ENCODE results near the gene DLEU7.

DLEU7 gene

GRCh38 chr13:50843257-50844083 is at the start of gene DLEU7:
DLEU7 (minus strand) TSS chr13:50843692; CDS start chr13:50843646, 46 bp downstream.
- FAIRE-seq, result no peak

- FAIRE-seq, result no peak
These were observed 48.9 kb upstream of the DLEU7 start for GRCh38 chr13:50892210-50892944.

- no peak for FAIRE-seq
These were observed 47.7 kb upstream of the DLEU7 start for GRCh38 chr13:50891206-50891605.

DNA sequence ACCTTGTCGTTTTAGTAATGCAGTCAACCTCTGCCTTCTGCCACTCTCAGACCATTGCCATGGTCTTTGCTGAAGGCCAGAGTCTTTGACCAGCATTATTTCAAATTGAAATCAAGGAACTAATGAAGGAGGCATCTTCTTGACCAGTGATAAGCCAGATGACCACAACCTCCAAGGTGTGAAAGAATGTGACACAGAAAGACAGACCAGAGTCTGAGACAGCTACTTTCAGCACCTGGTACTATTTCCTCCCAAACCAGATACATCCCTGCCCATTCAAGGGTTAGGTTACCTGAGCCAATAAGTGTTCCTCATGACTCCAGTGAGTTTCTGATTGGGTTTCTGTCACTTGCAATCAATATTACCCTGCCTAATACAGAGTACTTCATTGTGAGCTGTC is 45.8 kb upstream of the DLEU7 start:
- FAIRE-seq, result no peak

- FAIRE-seq, result no peak
These were observed 44.9 kb upstream of the DLEU7 start for GRCh38 chr13:50888362-50888761.

- FAIRE-seq, result no peak
These were observed 43.7 kb upstream of the DLEU7 start for GRCh38 chr13:50887151-50887550.

GRCh38 chr13:50884265-50884664 is 40.8 kb upstream of the DLEU7 start:
- FAIRE-seq, result no peak

DNA sequence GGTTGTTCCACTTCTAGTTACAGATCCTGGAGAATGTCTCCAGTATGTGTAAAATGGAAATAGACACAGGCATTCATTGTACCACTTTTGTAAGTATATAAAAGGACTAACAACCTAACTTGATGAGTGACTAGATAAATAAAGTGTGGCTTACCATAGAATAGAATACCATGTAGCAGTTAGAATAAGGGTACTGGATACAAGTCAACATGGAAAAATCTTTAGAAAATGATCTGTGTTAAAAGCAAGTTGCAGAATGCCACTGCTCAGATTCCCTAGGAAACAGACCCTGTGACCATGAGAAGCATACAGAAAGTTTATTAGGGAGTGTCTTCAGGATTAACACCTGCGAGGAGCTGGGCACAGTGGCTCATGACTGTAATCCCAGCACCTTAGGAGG is 40.2 kb upstream of the DLEU7 start:
- FAIRE-seq, result no peak

- no peak for FAIRE-seq
These were observed 39.4 kb upstream of the DLEU7 start for GRCh38 chr13:50882816-50883435.

DNA sequence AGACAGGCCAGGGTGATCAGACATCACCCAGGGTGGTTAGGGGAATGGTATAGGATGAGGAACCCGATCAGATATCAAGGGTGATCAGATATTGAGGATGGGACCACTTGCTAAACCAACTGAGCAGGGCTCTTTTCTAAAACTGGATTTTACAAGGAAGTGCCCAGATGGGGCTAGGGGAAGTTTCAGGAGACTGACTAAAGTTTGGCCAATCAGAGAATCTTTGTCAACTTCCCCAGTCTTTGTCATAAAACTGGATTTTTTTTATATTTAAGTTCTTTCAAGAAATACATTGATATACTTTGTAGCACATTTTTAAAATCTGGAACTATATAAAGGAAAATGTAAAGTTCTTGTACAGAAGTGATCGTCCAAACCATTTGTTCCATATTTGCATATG is 30.5 kb upstream of the DLEU7 start:
- FAIRE-seq, result no peak

DNA sequence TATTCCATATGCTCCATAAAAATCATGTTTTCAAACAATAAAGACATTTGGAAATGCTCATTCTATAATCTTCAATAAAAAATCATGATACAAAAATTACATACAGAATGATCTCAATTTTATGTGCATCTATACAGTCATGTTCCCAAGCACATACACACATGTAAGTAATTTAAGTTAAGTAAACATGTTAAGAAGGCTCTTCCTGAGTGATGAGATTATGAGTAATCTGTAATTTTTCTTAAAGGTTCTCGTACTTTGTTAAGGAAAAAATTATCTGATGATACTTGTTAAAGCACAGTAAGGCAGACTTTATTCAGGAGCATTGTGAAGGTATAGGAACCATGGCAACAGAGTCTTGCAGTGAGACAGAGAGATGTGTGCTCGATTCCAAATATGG is 30.0 kb upstream of the DLEU7 start:
- FAIRE-seq, result no peak

GRCh38 chr13:50871405-50871804 is 27.9 kb upstream of the DLEU7 start:
- no peak for FAIRE-seq

DNA sequence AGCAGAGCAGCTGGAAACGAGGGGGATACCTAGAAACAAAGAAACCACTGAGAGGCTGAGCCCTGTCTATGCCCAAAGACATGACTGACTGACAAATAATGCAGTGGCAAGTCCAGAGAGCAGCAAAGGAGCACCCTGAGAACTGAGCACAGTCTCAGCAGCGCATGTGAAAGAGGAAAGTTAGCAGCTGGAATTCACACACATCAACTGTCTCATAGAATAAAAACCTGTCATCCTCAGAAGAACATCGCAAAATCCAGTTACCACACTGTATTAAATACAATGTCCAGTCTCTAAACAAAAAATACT is 24.1 kb upstream of the DLEU7 start:
- FAIRE-seq, result no peak

- no peak for FAIRE-seq
These were observed 23.5 kb upstream of the DLEU7 start for GRCh38 chr13:50866817-50867636.

- FAIRE-seq, result no peak
These were observed 21.0 kb upstream of the DLEU7 start for GRCh38 chr13:50864492-50864891.

GRCh38 chr13:50855681-50856080 is 12.2 kb upstream of the DLEU7 start:
- no peak for FAIRE-seq

DNA sequence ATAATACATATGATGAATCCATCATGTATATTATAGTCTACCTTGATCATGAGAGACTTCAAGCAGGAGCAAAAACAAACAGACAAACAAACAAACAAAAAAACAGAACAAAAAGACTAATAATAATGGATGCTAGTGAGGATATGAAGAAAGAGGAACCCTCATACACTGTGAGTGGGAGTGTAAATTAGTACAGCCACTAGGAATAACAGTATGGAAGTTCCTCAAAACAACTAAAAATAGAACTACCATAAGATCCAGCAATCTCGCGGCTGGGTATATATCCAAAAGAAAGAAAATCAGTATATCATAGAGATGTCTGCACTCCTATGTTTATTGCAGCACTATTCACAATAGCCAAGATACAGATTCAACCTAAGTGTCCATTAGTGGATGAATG is 7.0 kb upstream of the DLEU7 start:
- no peak for FAIRE-seq

DNA sequence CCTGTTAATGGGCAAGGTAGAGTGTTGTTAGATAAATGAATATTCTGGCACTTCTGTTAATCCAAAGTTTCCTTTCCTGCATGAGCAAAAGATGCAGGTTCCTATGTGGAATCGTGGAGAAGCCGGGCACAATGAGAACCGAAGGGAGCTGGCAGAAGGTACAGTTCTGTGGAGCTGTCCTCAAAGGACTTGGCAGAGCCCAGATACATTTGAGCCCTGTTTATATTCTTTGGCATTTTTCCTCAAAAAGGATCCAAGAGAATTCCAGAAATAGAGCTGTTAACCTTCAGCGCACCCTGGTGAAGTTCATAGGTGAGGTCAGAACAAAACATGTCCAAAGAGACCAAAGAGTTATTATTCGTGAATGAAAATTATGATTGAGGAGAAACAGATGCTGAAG is 4.0 kb upstream of the DLEU7 start:
- FAIRE-seq, result no peak

- FAIRE-seq, result no peak
These were observed 3.5 kb upstream of the DLEU7 start for GRCh38 chr13:50846861-50847475.

DNA sequence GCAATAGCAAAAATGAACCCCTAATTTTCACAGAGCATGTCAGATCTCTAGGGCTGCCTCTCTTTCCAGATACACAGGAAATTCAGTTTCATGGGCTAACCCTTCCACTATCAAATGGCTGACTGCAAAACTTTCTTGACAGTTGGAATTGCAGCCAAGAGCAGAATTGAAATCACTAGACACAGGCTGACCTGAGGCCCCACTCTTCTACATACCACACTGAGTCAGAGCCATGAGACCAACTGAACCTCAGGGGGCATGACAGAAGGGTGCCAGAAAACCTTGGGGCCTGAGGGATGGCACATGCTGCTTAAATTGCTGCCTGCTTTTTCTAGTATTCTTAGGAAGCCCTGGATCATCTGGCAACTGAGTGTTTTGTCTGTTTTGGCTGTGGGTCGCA is 1.7 kb upstream of the DLEU7 start:
- no peak for FAIRE-seq

DNA sequence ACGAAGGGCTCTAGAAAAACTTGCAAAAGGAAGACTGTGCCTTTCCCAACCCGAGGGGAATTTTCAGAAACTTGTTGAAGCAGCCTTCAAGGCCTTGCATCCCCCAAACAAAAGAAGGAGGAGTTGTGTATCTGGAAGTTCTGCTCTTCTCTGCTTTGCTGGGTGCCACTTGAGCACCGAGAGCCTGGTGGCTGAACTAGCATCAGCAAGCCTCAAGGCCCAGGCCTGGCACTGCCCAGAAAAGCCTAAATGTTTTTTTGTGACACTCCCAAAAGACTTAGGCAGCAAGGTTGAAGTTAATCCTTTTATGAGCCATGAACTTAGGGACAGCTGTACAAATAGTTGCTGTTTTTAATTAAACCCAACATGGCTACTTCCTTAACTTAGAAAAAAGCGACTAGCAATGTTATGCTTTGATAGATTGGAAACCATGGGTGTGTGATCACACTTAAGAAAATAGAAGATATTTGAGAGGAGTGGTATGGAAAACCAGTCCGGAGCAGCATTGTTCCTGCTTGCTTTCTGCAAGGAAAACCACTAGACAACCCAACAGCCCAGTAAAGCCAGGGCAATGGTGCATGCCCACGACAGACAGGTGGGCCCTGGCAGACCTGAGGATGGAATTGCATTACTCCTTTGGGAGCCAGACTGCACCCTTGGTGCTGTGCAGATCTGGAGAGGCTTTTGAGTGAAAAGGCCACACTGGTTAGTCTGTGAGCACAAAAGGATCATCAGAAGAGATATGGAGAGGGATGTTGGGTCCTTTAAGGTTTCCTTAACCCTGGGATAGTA is 788 bp upstream of the DLEU7 start:
- no peak for FAIRE-seq

- FAIRE-seq, result no peak
These were observed 569 bp downstream of the DLEU7 start for GRCh38 chr13:50842990-50843256.
